SH-SY5Y (cell line): ENCODE measurements around the gene FAM83G.

ENCODE experiments used
- GATA2 ChIP-seq: IDR thresholded peaks from 2 replicates; pipeline ENCODE4 v1.6.1; 2011; ENCODE audit warnings: mild to moderate bottlenecking, low read depth, low read length
- GATA3 ChIP-seq: IDR thresholded peaks from 2 replicates; pipeline ENCODE4 v1.6.1; 2011; ENCODE audit warnings: low read depth, mild to moderate bottlenecking, low read length, moderate library complexity

- TF ChIP-seq GATA3 (no peak), GATA2 (no peak)
These were observed 71.2 kb downstream of the FAM83G start for GRCh38 chr17:18933102-18934058.
